Activated T-cell treated with anti-CD3 and anti-CD28 coated beads for 24 hours (primary cell): ENCODE results near the gene EGFL7.

ENCODE experiments used
- DNase-seq: peaks from one replicate; pipeline ENCODE4 v3.0.0-alpha.2; 2020; ENCODE audit warnings: low read depth

Gene EGFL7

DNA sequence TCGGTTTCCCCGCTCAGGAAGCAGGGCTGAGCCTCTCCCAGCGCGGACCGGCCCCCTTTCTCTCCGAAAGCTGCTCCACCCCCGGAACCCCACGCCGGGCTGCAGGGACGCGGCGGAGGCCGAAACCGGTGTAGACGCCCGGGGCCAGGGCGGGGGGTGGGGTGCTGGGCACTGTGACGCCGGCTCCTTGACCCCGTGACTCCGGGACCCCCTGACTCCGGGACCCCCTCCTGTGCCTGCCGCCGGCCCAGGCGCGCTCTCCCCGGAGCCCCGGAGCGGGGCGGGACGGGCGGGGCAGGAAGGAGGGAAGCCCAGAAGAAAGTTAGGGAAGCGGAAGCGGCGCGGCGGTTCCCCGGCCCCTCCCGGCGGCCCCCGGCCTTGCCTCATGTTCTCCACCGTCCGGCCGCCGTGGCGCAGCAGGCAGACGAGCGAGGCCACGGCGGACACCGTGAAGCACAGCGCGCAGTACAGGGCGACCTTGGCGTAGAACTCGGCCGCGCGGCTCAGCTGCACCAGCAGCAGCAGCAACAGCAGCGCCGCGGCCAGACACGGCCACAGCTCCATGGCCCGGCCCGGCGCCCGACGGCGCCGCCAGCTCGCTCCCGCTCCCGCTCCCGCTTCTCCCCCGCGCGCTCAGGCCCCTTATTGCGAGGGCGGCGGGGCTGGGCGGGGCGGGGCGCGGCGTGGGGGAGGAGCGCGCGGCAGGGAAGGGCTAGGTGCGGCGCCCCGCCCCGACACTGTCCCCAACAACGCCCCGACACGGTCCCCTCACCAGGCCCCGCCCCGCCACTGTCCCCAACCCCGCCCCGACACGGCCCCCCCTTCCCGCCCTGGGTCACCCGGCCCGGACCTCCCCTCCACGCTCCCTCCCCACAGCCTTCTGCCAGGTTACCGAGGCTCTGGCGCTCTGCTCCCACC lies 24.3 kb downstream of the EGFL7 start, which contains the start of gene AGPAT2:
Gene AGPAT2, minus strand, starts transcription at position 664 of the 918 bp plus-strand sequence. Its CDS starts 100 bp downstream, at position 564.
- DNase-seq: peak; percentile 44

DNA sequence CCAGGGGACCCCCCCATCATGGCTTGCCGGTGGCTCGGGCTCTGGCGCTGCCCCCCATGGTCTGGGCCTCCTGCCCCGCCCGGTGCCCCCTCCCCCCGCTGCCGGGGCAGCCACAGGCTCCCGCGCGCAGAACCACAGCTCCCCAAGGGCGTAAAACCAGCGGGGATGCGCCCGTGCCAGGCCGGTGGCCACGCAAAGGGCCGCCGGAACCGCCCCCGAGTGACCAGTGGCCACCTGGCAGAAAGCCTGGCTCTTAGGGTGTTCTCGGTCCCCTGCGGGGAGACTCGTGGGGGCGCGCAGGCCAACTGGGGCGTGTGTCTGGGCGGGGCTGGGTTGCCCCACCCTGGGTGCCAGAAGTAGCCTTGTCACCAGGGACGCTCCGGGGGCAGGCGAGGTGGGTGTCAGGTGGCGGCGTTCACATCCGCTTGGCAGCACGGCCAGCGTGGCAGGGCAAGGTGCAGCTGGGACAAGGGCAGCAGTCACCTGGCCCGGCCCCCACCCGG lies 25.1 kb downstream of the EGFL7 start:
- DNase-seq: no peak

DNA sequence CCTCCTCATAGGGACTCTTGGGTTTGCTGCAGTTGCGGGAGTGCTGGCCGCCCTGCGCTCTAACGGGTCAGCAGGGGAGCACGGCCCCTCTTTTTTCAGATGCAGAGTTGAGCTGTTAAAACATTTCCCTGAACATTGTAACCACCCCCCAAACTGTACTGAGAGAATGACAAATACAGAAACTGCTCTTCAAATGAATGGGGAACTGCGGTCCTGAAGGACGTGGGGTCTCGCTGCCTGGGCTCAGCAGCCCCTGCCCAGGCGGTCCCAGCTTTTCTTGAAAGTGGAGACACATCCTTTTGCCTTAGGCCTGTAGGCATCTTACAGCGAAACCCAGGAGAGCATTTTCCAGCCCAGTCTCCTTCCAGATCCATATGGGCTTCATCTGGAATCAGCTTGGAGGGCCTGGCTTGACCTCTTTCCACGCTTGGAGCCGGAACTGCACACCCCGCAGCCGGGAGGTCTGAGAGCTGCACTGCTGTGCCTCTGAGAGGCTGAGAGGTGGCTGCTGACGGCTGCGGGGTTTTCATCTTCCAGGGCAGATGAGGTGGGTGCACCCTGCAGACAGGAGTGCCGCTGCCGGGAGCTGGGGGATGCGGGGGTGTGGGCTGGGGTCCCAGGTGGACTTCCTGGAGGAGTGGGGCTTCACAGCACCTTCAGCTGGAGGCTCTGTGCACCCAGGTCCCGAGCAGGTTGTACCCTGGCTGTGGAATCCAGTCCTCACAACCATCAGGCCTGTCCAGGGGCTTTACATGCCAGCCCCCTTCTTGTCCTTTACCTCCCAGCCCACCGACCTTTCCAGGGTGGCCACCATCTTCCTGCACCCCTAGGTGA lies 25.8 kb downstream of the EGFL7 start:
- DNase-seq: no peak

DNA sequence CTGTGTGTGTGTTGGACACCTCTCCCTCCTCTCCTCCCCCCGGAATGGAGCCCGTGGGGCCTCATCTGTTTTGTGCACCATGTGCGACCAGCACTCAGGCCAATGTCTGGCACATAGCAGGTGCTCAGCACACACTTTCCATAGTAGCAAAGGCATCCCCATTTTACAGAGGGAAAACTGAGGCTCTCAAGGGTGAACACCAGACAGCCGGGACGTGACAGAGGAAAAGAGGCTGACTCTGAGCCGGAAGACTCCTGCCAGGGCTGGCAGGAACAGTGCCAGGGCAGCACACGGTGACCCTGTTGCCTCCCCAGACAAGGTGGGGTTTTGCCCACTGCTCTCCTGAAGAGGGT lies 26.4 kb downstream of the EGFL7 start:
- DNase-seq: no peak

DNA sequence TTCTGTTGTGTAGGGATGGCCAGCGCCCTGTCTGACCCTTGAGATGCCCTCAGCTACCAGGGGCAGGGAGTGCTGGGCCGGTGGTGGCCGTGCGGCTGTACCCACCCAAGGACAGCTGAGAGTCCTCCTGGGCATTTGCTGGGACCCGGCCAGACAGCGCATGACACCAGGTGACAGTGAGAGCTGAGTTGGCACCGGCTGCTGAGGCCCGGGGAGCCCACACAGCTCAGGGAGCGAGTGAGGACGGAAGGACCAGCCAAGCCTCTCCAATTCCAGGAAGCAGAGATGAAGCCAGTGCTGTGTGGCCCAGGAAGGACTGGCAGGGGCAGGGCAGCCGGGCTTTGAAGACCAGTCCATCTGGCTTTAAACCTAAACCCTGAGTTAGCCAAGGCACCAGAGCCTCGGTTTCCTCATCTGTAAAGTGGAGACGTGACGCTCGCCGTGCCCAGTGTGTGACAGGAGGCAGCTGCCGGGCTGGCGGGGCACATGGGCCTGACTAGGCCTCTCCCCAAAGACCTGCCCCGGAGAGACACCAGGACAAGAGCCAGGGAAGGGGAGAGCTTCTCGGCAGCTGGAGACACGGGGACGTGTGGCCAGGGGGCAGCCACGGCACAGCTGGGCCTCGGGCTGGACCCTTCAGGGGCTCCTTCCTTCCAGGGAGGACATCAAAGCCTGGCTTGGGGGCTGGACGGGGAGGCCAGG lies 27.5 kb downstream of the EGFL7 start:
- no peak for DNase-seq

DNA sequence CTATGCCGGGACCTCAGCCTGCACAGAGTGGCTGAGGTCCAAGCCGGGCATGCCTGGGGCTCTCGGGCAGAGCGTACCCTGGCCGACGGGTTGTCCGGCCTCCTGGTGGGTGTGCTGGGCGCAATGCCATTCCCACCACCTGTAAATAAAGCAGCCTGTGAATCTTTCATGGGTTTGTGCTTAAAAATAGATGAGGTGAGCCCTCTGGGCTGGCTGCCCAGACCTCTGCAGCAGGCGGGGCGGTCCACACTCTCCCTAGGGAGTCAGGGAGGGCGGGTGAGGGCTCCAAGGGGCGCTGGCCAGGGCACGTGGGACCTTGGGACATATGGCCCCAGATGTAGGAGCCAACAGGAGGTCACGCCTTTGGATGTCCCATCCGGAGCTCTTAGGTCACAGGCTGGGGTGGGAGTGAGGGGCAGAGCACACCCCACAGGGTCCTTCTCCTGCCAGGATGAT lies 28.1 kb downstream of the EGFL7 start:
- DNase-seq: no peak

DNA sequence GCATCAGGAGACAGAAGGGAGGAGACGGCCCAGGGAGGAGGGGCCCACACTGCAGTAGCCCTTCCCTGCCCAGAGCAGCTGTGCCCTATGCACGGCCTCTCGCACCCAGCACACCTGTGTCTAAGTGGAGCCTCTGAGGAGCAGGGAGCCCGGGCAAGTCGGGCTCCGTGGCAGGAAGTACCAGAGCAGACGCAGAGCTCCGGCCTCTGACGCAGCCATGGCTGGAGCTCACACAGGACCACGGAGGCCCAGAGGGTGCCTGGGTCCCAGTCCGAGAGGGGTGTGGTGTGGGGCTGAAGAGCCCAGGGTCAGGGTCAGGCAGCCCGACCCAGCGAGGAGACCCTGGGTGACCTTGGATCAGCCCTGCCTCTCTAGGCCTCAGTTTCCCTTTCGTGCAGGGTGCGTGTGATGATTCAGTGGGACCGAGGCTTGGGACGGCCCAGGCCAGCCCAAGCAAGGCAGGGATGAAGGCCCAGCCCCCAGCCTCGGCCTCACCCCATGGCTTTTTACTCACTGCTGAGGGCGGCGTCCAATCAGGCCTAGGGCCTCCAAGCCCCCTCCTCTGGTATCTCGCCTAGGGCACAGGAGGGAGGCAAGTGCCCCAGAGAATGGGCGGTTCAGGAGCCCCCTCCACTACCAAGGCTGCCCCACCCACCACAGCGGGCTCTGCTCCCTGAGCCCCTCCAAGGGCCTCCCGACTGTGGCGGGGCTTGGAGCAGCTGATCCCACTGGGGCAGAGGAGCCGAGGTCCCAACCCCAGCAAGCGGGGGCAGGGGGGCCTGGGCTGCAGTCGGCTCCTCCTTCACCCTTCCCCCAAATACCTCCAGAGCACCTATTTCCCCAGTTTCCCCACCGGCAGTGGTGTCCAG lies 28.8 kb downstream of the EGFL7 start:
- no peak for DNase-seq

DNA sequence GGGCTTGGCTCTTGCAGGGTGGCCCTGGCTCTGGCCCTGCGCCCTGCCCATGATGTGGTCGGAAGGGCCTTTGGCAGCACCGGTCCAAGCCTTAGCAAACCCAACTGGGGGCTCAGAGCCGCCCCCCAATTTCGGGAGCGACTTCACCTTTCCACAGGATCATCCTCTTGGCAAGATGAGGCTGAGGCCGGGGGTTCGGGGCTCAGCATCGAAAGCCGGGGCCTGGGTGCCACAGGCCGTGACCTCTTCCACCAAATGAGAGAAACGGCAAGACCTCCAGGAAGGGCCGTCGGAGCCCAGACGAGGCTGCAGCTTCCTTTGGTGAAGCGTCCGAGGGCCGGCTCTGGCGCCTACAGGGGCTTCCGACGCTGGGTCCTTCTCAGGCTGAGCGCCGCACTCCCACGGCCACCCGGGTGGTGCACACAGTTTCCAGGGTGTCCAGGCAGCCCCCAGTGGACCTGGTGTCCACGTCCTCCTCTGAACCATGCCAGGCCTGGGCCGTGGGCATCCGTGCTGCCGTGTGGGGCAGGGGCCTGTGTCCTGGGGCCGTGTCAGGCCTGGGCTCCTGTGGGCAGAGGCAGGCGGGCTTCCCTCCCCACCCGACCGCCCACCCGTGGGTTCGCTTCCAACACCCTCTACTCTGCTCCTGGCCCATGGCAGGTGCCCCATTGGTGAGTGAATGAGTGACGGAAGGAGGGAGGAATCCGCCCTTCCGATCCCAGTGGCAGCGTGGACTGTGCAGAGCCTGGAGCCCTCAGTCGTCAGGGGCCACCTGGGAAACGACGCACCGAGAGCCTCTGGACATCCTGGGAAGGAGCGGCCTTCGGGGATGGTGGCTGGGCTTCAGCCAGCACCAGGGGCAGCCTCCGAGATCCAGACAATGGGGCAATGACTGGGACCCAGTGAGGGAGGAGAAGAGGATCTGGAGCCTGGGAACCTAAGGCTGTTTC lies 29.7 kb downstream of the EGFL7 start:
- no peak for DNase-seq

DNA sequence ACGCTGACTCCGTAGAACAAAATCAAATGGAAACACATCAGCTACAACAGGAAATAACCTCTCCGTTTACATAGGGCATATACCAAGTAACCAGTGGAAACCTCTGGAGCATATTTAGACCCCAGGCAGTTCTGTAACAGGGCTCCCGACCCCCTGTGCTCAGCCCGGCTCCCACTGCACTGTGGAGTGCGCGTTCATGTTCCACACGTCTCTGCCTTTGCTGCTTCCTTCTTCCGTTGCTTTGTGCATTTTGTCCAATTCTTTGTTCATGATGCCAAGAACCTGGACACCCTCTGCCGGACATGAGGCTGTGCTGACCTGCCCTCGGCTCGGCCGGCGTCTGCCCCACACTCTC lies 30.4 kb downstream of the EGFL7 start:
- no peak for DNase-seq

DNA sequence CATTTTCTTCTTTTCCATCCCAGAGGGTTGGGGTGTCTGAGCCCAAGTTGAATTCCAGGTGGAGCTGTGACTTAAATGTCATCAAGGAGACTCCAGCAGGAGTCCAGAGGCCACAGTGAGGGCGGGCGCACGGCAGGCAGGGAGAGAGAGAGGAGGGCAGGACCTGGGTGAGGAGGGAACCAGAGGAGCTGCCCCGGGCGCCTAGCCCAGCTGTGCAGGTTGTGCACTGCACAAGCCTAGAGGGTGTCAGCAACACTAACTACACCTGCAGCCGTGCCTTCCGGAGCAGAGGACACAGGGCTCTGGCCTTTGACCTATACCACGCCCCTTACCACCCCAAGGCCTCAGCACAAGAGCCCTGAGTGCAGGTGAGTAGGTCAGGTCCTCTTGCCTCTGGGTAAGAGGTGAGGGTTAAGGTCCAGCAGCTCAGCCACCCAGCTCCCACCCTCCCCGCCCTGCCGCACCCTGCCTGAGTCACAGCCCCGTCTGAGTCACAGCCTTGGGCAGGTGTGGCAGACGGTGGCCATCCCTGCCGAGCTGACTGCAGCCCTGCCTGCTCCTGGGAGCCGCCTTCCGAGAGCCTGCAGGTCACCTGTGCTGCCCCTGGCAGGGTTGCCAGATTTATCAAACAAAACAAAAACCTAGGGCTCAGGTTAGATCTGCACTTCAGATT lies 30.9 kb downstream of the EGFL7 start:
- DNase-seq: no peak

DNA sequence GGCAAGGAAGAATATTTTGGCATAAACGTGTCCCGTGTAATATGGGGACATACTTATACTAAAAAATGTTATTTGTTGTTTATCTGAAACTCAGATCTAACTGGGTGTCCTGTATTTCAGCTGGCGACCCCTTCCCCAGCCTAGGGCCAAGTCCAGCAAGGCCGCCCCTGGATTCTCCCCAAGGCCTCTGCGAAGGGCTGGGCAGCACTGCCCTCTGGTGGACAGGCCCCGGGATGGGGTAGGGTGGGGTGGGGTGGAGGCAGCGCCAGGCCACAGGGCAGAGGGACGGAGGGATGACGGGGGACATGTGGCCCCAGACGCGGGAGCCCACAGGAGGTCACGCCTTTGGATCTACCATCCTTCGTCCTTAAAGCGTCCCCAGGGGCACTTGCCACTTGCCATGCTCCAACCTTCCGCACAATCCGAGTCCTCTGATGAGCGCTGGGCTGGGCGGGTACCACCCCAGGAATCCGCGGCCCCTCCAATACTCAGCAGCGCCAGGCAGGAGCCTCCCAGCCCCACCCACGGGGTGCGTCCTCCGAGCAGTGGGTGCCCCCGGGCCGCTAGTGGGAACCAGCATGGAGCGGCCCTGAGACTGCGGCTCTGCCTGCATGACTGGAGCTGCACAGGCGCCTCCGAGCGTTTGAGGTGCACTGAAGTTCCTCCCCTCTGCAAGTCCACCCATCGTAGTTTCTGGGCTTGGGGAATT lies 31.6 kb downstream of the EGFL7 start:
- no peak for DNase-seq

DNA sequence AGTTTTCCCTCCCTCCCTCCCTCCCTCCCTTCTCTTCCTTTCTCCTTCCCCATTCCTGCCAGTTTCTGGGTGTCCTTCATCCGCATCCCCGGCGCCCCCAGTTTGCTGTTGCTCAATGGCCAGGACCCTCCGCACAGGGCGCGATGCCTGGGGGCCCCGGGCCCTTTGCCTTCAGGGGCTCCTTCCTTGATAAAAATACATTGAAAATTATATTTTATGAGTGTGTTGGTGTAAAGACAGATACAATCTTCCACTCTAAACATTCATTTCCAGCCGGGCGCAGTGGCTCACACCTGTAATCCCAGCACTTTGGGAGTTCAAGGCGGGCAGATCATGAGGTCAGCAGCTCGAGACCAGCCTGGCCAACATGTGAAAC lies 32.1 kb downstream of the EGFL7 start:
- DNase-seq: no peak

DNA sequence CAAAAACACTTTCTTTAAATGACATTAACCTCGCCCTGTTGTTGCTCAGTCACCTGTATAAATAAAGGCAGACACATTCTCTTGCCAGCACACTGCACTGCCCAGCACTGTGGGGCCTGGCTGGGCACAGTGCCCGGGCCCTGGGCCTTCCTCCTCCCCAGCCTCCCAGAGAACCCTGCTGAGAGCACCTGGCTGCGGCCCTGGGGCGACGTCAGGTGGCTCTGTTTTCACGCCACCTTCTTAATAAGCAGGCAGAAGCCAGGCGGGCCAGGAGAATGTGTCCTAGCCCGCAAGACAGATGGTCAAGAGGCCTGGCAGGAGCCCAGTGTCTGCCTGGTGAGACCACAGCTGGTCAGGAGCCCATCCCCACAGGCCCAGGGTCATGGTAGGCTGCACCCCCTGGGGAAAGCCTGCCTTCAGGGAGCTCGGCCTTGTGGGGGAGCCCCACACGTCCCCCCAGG lies 32.7 kb downstream of the EGFL7 start:
- no peak for DNase-seq

DNA sequence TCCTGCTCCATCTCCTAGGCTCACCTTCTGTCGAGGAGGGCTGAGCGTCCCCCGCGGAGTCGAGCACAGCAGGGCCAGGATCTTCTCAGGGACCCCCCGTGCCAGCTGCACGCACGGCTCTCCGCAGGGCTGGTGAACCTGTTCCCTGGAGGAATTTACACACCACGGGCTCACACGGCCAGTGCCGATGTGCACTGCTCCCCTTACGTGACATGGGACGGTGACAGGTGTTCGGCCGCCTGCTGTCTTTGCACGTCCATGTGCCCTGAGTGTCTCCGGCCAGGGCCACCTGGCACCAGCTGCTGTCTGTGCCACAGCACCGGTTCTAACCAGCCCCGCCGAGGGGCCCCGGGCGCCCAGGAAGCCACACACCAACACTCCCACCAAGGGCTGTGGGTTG lies 33.2 kb downstream of the EGFL7 start:
- DNase-seq: no peak

DNA sequence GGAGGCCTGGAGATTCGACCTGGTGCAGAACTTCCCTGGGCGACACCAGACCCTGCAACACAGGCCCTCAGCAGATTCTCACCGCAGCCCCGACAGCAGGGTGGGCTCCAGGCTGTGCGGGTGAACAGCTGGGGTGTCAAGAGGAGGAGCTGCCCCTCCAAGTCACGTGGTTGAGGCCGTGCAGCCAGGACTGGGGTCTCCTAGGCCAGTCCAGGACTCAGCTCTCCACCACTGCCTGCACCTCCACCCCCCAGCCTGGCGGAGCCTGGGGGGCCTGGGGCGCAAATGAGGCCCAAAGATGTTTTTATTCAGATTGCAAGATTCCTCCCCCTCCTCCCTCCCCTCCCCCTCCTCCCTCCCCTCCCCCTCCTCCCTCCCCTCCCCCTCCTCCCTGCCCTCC lies 33.8 kb downstream of the EGFL7 start:
- no peak for DNase-seq

DNA sequence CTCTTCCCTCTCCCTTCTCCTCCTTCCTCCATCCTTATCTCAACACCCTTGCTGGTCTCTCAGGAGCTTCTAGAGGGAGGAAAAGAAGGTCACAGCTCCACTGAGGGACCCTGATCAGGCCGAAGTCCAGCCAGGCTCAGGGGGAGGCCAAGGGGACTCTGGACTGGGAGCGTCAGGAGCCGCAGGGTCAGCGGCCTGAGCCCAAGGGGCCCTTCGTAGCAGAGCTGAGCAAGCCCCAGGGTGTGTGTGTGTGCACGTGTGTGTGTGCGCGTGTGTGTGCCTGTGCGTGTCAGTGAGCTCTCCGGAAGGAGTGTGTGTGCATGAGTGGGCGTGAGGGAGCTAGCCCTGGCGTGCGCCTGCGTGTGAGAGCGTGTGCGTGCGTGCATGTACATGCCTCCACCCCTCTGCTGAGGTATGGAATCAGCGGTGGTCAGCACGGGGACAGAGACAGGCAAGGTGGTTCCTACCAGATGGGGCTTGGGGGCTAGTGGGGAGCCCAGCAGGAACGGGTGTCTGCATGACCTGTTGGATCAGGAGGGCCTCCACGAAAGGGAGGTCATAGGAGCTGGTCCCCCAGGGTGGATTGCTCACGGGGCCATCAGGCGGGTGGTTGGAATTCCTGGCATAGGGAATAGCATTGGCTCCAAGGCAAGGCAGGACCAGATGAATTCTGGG lies 34.6 kb downstream of the EGFL7 start:
- no peak for DNase-seq

DNA sequence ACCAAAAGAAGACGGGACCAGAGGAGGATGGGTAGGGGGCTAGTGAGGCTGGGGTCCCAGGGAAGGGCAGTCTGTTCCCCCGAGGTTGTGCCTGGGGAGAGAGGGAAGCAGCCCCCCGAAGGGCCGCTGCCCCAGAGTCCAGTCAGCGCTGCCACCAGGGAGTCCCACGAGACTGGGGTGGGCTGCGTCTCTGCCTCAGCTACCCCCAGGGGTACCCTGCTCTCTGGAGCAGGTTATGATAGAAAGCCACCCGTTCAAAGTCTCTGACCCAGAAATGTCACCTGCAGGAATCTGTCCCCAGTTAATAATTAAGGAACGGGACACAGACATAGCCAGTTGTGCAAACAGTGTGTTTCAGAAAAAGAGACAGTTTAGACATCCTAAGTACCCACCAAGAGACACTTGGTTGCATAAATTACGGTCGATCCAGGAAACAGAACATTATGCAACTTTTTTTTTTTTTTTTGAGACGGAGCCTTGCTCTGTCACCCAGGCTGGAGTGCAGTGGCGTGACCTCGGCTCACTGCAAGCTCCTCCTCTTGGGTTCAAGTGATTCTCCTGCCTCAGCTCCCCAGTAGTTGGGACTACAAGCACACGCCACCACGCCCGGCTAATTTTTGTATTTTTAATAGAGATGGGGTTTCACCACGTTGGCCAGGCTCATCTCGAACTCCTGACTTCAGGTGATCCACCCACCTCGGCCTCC lies 35.3 kb downstream of the EGFL7 start:
- no peak for DNase-seq
